PFSK-1 (cell line): ENCODE data around the gene MAD1L1.

ENCODE experiments used
- FOXP2 ChIP-seq: optimal IDR thresholded peaks from 2 replicates; pipeline ENCODE3; 2011; ENCODE audit warnings: borderline replicate concordance, control low read depth, inconsistent platforms; ENCODE audit not compliant: insufficient read depth; ENCODE audit errors: extremely low read length, extremely low read depth
- POLR2AphosphoS5 ChIP-seq: IDR thresholded peaks from 2 replicates; pipeline ENCODE4 v1.6.1; 2012; ENCODE audit warnings: low read depth, mild to moderate bottlenecking, control low read depth, low read length, moderate library complexity
- REST ChIP-seq, 2 experiments: IDR thresholded peaks; 2 replicates each; pipeline versions ENCODE4 v1.6.1 to v1.8.0; 2011 to 2012; ENCODE audit warnings: low read depth in 2 of 2, low read length in 2 of 2, control low read depth in 1 of 2, inconsistent platforms in 1 of 2, mild to moderate bottlenecking in 1 of 2, moderate library complexity in 1 of 2; ENCODE audit not compliant: insufficient read depth in 1 of 2
- SIN3A ChIP-seq: IDR thresholded peaks from 2 replicates; pipeline ENCODE4 v1.6.1; 2012; ENCODE audit warnings: mild to moderate bottlenecking, low read length, moderate library complexity, borderline replicate concordance; ENCODE audit not compliant: insufficient read depth
- TAF1 ChIP-seq: IDR thresholded peaks from 2 replicates; pipeline ENCODE4 v1.6.1; 2012; ENCODE audit warnings: low read length, control low read depth, borderline replicate concordance; ENCODE audit not compliant: insufficient read depth

MAD1L1 gene

GRCh38 chr7:1941464-1942242, 291.1 kb downstream of the MAD1L1 start:
- TF ChIP-seq SIN3A (no peak), REST (IDR thresholded peaks at IDR 0.05; ENCODE audit: insufficient read depth in 1 of 2, low read depth in 2 of 2, low read length in 2 of 2) (no peak), FOXP2 (no peak), TAF1 (no peak), POLR2AphosphoS5 (no peak)

GRCh38 chr7:1940863-1941262, 291.9 kb downstream of the MAD1L1 start:
- no peak for TF ChIP-seq FOXP2
- no peak for TF ChIP-seq REST (IDR thresholded peaks at IDR 0.05; ENCODE audit: insufficient read depth in 1 of 2, low read depth in 2 of 2, low read length in 2 of 2)
- no peak for TF ChIP-seq TAF1
- TF ChIP-seq POLR2AphosphoS5, result no peak
- TF ChIP-seq SIN3A, result no peak

GRCh38 chr7:1940402-1940786, 292.4 kb downstream of the MAD1L1 start:
- TF ChIP-seq FOXP2 (peak; percentile 14), TAF1 (no peak)

GRCh38 chr7:1939434-1940401, 293.0 kb downstream of the MAD1L1 start:
- no peak for TF ChIP-seq TAF1
- TF ChIP-seq FOXP2, result no peak
- TF ChIP-seq SIN3A, result no peak

GRCh38 chr7:1938788-1939433, 293.8 kb downstream of the MAD1L1 start:
- TF ChIP-seq TAF1 (no peak), SIN3A (no peak), FOXP2 (no peak), POLR2AphosphoS5 (no peak), REST (IDR thresholded peaks at IDR 0.05; ENCODE audit: insufficient read depth in 1 of 2, low read depth in 2 of 2, low read length in 2 of 2) (no peak)
